ENCODE data around the gene ZNF385D.

ZNF385D gene

DNA sequence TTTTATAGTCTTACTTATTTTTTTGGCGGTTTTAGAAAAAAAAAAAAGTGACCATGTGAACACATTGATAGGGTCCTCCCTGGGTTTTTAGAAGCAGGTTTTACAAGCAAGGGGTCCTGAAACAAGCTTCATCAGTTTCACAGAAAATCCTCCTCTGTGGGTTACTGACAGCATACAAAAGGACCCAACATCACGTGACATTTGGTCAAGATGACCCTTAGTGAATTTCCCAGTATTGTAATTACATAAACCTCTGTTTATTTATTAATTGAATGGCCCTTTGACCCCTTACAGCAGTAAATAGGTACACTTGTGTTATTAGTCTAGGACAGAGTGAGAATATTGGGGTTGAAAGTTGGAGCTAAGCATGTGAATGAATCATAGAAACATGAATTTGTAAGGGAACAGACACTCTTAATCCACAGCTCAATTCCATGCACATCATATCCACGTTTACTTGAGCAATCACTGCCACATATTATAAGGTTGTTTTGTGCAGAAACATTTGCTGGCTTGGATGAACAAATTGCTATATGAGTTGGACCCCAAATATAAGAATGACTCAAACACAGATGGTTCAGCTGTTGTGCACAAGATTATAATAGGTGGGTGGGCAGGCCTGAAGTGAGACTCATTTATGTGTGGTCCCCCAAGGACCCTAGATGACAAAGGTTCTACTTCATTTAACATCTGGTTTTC lies 137.5 kb downstream of the ZNF385D start:
- no peak for DNase-seq (ENCODE audit: low read depth)

DNA sequence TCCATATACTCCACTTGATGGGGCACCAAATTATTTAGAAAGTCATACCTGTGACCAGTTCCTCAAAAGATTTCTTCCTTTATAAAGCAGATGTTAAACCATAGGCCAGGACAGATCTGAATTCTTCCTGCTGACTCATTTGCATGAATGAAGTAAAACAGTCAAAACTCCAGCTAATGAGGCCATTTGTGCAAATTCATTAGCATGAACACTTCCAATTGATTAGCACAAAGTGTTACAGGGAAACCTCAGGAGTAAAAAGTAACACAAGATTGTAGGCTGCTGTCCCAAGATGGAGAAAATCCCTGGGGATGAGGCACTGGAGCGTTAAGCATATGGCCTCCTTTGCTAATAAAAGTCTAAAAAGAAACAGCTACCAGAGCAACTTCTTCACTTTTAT lies 149.8 kb downstream of the ZNF385D start:
- DNase-seq (ENCODE audit: low read depth): no peak

DNA sequence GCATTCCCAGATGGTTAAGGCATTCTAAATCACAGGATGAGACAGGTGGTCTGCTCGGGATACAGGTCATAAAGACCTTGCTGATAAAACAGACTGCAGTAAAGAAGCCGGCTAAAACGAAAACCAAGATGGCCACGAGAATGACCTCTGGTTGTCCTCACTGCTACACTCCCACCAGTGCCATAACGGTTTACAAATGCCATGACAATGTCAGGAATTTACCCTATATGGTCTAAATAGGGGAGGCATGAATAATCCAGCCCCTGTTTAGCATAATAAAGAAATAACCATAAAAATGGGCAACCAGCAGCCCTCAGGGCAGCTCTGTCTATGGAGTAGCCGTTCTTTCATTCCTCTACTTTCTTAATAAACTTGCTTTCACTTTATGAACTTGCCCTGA lies 151.1 kb downstream of the ZNF385D start:
- DNase-seq (ENCODE audit: low read depth): no peak

DNA sequence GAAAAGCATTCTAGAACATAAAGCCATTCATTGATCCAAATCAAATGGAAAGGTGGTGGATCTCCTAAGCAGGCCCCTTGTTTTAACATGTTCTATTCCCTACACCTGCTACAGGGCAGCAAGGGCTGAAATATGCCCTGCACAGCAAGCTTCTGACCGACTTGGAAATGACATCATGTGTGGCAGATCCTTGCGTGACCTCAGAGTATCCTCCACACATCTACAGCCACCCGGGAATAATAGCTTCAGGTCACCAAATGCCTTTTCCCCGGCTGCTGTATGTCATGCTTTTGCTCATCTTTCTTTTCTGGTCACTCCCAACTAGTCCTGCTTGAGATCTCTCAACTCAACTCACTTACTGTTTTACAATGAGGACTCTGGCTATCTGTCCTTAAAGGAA lies 158.2 kb downstream of the ZNF385D start:
- no peak for DNase-seq (ENCODE audit: low read depth)

DNA sequence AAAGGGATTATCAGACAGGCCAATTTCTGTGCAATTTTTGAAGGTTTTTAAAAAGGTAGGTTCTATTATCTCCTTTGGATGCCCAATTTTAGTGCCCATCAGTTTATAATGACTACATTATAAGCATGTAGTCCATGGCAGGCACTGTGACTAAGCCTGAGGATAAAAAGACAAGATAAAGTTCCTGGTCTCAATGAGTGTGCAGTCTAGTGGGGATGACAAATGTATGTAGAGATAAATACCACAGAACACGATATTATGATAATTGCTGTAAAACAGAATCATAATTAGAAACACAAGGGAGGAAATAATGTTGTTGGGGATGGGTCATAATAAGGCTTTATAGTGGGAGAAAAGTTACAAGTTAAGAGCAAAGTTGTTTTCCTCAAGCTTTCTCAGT lies 163.1 kb downstream of the ZNF385D start:
- no peak for DNase-seq (ENCODE audit: low read depth)

DNA sequence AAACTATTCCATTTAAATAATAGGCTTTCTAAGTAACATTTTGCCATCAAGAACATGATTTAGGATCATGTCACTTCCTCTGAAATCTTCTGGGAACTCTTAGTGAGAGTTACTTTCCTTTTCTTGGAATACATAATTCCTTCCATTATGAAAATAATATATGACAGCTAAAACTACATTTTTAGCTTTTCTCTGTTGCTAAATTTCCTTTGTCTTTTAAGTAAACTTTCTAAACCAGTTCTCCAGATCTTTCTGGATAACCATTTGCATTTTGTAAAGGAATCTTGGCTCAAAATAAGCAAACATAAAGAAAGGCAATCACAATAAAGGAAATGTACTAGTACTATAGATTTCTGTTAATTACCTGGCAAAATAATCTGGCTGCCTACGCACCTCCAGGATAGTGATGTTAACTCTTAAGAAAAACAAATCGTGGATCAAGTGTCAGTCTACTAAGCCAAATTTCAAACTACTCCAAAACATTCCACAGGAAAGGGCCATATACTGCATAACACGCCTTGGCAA lies 165.7 kb downstream of the ZNF385D start:
- no peak for DNase-seq (ENCODE audit: low read depth)

DNA sequence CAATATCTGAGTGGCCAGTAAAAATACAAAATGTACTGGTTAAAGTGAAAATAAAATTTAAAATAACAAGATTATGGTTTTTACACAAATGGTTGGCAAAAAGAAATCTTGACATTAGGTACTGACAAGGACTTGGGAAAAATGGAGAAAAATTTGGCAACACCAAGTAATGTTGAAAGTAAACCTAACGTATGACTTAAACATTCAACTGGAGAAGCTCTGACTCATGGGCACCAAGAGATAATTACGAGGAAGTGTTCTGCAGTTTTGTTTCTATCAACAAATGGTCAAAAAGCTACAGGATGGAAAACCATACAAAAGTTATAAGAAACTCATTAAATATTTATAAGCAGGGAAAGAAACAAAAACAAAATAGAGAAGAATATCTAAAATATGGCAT lies 177.7 kb downstream of the ZNF385D start:
- DNase-seq (ENCODE audit: low read depth): no peak

DNA sequence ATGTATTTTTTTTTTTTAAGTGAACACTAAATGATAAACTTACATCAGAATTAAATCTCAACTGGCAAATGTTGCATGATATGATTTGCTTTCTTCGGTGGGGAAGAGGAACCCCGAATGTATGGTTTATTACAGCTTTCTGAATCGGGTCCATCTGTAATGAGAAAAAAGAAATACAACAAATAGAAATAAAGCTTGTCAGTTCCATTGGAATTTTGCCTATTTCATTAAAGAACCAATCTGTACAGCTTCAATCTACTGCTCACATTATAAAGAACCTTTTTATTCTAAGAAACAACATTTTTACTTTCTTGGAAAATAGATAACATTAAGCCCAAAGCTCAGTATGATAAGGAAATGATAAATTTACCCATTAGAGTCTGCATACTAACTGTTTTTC lies 186.5 kb downstream of the ZNF385D start:
- no peak for DNase-seq (ENCODE audit: low read depth)

DNA sequence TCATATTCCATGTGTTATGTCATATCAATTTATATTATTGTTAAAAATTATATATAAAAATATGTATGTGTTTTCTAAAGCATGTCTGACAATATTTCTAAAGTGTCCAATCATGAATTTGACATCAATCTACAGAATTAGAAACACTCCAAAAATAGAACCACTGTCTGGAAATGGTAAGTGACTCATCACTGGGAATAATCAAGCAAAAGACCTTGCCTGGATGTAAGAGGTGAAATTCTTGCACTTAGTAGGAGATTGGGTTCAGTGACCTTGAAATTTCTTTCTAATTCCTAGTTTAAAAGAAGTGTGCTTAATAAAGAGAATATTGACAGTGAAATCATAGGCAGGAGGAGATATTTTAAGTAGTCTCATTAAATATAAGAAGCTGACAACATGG lies 188.8 kb downstream of the ZNF385D start:
- DNase-seq (ENCODE audit: low read depth): no peak

DNA sequence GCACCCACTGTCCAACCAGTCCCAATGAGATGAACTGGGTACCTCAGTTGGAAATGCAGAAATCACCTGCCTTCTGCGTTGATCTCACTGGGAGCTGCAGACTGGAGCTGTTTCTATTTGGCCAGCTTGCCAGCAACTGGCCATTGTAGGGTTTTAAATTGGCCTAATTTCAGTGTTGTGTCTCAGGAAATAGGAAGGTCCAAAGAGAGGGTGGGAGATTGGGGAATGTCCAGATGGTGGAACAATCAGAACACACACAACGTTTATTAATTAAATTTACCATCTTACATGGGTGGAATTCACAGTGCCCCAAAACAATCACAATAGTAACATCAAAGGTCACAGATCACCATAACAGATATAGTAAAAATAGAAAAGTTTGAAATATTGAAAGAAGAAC lies 189.5 kb downstream of the ZNF385D start:
- DNase-seq (ENCODE audit: low read depth): no peak

DNA sequence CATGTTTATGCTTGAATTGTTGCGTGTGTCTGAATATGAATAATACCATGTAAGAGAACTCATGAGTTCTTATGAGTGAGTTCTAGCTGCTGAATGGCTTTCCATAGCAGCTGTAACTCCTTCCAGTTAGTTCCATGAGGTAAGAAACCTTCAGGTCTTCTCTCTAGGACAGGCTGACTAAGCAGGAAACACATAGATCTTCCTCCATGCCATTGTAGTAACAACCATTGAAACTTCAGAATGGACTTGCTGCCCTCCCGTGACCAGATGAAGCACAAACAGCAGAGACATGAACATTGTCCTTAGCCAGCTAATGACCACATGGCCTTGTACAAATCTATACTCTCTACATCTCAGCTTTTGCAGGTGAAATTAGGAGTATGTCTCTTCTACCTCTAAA lies 200.0 kb downstream of the ZNF385D start:
- no peak for DNase-seq (ENCODE audit: low read depth)

DNA sequence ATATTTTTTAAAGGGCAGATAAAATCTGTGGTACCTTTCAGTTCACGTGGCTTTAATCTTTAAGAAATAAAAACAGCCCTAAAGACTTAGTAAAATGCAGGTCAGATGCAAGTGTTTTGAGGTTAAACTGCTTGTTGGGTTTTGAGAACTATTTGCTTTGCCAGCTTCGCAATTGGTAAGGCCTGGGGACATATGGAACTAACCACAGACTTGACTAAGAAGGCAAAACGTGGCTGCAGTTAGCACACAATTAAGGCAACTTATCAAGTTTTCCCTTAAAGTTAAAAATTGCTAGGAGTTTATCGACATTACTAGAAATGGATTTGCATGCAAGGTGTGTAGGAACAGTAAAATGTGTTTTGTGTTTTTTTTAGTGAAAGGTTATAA lies 206.9 kb downstream of the ZNF385D start:
- no peak for DNase-seq (ENCODE audit: low read depth)

DNA sequence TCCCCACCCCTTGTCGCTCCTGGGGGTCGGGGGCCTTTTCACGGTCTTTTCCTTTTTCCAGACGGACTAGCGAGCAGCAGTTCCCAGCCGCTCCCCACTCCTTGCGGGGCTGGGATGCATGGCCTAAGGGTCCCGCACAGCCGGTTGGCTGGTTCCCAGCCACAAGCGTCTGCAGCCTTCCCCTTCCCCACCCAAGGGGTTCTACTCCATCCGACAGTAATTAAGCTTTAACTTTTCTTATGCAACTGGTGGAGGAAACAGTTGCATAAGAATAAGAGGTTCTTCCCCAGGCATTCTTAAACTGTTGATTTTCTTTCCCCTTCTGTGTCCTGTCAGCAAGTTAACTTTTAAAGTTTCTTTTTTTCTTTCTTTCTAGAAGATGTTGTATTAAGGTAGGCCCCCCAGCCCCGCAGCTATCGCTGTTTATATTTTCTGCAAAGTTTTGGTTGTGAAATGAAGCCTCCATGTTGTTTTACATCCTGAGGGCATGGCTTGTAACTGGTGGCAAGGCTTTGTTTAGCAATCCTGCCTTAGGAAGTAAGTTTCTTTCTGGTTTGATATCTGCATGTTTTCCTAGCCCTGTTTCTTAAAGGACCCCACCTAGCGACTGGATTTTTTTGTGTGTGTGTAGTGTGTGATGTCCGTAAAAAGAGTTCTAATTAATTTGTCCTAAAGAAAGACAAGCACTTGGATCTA lies 207.5 kb downstream of the ZNF385D start:
- DNase-seq (ENCODE audit: low read depth): no peak

DNA sequence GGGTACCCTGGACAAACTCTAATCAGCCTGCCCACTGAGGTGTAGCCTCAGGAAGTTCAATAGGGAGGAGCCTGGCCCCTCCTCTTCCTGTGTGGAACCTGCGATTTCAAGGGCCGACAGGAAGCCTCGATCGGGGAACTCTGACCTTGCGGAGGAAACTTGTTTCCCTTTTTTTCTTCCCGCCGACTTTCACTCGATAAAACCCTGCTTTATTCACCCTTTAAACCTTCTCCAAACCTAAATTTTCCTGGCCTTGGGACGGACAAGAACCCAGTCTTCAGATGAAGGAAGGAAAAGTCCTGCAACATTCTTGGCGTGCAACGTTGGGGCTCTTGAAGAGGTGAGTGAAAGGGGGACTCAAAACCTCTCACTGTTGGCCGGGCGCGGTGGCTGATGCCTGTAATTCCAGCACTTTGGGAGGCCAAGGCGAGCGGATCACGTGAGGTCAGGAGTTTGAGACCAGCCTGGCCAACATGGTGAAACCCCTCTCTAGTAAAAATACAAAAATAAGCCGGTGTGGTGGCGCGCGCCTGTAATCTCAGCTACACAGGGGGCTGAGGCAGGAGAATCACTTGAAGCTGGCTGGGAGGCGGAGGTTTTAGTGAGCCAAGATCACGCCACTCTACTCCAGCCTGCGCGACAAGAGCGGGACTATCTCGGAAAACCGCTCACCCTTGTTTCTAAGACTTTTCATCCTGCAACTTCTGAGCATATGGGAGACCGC lies 208.2 kb downstream of the ZNF385D start:
- DNase-seq (ENCODE audit: low read depth): no peak

DNA sequence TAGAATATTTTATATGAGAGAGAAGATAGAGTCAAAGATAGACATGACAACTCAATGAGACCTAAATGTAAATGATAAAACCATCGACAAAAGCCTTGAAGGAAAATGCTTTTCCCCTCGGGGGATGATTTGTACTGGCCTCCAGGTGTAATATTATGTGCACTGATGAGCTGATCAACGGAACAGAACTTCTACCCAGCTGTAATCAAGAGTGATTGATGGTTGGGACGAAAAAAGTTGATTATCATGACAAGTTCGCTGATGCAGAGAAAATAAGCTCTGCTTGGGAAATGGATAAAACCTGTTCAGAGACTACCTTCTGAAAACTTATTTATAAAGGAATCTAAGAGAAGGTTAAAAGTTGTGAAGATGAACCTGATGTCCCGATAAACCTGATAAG lies 210.7 kb downstream of the ZNF385D start:
- no peak for DNase-seq (ENCODE audit: low read depth)

DNA sequence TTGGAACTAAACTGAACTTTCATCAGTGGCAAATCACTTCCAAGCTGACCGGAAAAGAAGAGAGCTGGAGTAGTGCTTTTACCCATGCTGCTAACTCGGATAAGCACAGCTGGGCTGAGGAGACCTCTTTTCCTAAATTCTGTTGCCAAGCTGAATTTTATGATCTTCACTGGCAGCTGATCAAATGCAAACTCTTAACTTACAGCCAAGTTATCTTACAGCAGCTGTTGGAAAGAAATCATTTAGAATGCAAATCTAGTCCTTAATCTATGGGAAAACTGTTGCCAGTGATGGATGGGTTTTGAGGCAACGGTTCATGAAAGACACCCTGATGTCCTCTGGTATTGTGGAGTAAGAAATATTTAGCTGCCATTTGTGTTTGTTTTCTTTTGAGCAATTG lies 216.5 kb downstream of the ZNF385D start:
- no peak for DNase-seq (ENCODE audit: low read depth)

DNA sequence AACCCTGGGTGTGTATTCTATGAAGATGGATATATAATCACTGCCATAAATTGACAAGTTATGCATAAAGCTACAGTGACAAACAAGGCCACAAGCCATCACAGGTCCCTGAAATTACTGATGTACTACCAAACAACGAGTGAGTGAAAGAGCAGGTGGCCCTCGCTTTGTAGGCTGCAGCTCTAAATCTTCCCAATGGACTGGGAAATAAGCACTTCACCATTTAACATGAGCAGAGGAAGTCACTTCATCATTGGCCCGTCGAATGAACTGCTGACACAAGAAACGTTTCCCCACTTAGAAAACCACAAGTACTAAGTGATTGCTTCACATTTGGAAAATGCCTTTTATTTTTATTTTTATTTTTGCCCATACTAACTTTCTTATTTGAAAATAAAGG lies 218.0 kb downstream of the ZNF385D start:
- no peak for DNase-seq (ENCODE audit: low read depth)

DNA sequence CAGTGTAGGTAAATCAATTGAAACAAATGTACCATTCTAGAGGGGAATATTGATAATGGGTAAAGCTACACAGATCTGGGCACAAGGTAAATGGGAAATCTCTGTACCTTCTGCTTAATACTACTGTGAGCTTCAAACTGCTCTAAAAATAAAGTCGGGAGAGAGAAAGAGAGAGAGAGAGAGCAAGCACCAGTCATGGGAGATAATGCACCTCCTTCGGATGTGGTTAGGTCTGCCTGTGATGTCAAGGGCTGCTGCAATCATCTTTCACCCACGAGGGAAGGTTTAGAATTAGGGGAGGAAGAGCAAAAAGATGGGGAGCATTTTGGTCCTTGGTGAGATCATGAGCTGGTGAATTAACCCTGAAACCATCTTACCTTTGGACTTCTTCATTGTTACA lies 219.1 kb downstream of the ZNF385D start:
- DNase-seq (ENCODE audit: low read depth): no peak

DNA sequence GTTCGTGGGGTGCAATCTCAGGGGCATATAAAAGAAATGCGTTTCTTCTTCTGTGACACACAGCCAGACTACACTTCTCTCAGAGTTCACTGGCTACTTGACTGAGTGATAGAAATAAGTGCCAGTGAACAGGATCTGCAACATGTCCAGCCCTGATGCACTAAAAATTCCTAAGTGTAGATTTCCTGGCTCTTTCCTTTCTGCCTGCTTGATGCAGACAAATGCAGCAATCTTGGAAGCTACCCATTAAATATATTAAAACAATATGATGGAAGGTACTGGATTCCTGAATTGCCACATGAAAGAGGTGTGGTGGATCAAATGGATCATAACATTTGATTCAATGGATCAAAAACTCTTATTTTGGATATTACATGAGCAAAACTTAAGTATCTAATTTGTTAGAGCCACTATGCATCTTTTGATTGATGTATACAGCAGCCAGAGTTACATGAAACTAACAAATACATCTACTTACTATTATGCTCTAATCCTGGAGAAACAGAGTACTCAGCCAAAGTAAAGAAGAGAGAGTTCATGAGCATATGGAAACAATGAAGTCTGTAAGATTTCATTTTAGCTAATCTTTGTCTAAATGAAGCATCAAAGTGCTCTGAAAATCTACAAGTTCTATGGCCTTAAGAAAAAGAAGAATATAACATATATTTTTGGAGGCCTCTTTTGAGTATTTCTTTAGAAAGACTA lies 222.6 kb downstream of the ZNF385D start:
- DNase-seq (ENCODE audit: low read depth): no peak

DNA sequence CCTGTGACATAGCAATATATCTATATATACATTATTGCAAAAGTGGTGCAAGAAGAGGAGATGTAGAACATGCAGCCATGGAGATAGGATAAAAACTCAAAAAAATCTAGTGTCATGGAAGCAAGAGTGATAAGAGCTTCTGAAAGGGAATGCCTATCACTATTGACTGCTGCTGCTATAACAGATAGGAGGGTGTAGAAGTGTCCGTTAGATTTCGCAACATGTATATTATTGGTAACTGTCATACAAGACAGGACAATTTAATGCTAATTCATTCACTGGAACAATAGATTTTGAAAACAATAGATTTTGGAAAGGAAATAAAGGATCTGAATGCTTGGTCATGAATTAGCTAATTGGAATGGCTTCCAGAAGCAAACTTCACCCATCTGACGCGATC lies 224.5 kb downstream of the ZNF385D start:
- no peak for DNase-seq (ENCODE audit: low read depth)

DNA sequence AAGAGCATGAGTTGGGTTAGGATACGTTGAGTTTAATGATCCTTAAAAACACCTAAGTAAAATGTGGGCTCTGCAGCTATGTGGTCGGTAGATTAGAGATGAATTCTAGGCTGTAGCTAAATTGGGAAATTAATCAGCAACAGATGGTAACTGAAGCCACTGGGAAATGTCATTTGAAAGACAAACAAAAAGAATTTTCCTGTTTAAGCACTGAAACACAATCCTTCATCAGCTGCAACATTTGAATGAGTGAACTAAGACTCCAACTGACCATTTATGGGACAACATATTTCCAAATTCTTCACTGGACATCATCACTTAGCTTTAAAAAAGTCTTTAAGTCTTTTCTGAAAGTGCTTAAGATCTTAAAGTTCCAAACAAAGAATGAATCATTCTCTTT lies 226.9 kb downstream of the ZNF385D start:
- no peak for DNase-seq (ENCODE audit: low read depth)

DNA sequence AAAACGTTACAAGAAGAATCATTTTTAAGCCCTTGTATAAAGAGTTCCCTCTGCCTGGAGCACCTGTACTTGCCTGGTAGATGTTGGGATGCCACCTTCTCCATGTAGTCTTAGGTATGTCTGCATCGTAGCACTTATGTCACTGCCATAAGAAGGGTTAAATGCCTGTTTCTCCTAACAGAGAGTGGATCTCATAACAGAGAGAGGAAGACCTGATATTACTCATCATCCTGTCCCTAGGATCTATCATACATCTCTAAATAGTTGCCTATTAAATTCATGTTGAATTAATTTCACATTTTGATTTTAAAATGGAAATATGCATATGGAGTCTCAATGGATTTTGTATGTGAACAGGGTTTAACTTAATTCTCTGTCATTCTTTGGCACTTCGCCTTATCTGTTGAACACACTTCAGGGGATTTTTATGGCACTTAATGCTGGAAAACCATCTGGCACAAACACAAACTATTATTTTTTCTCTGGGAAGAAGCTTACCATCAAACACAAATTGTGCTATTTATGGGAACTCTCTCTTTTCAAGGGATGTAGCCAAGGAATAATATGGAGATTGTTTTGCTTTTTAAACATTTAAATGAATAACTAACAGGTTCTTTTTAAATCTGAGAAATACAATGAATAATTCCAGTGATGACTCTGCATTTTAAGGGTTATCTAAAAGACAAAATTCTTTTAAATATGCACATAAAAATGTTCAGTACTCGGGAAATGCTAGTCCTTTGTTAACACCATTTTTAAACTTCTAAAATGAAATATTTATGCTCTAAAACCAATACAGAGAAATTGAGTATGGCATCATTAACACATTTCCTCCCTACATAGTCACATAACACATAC lies 230.7 kb downstream of the ZNF385D start:
- no peak for DNase-seq (ENCODE audit: low read depth)

Data from activated T-cell treated with anti-CD3 and anti-CD28 coated beads for 48 hours (primary cell).